Kidney epithelial cell (primary cell): ENCODE data around the gene PTRH2. TPM values are rescaled to one million over a fixed set of nuclear protein-coding genes. Genes with fewer than 3 reads are reported as not detected.
"Not testable (repeated sequence)": the region's sequence is repeated elsewhere in the genome, so short reads cannot be mapped to it uniquely, and the experiment has no call there.

Experiments
- DNase-seq: peaks from one replicate; pipeline ENCODE4 v3.0.0-alpha.2; 2010; ENCODE audit warnings: low read depth
- H3K27me3 ChIP-seq: 2 replicates; pipeline ENCODE4 v1.6.0; 2011; ENCODE audit warnings: low read length; ENCODE audit not compliant: control insufficient read depth, insufficient read depth
- H3K36me3 ChIP-seq: 2 replicates; pipeline ENCODE4 v1.5.1; 2011; ENCODE audit warnings: low read length; ENCODE audit not compliant: control insufficient read depth, insufficient read depth
- H3K4me3 ChIP-seq: 2 replicates; pipeline ENCODE4 v1.5.1; 2011; ENCODE audit warnings: low read depth, mild to moderate bottlenecking, control low read depth, low read length
- CTCF ChIP-seq: IDR thresholded peaks from 2 replicates; pipeline ENCODE4 v1.5.1; 2011; ENCODE audit warnings: mild to moderate bottlenecking, moderate library complexity, low read length, control low read depth, inconsistent platforms; ENCODE audit not compliant: insufficient read depth, poor library complexity, severe bottlenecking
- total RNA-seq: library from RNA; depleted of rRNA; stranded (reverse); fragments of >200 nt; gene quantifications from 2 replicates; pipeline ENCODE4 v1.2.3, GENCODE V29; 2015

The PTRH2 gene
- total RNA-seq, 1 donor from 2014 or later: 40.5 TPM

DNA sequence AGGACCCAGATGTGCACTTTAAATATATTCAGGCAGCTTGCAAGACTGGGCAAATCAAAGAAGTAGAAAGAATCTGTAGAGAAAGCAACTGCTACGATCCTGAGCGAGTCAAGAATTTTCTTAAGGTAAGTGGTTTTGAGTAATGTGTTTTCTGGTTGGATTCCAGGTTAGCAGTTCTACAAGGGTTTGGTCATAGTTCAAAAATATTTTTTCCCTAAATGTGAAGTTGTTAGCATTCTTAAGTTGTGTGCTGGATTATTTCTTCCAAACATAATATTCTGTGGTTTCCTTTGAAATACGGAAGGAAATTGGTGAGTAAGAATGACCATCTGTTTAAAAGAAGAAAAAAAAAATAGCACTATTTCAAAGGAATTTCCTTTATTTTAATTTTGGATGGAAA is 38.4 kb downstream of the PTRH2 start:
- Histone ChIP-seq H3K27me3 (no peaks in the 10 kb centered on the region), H3K36me3 (no peaks in the 10 kb centered on the region), H3K4me3 (no peak overlapping the region)
- no peak for TF ChIP-seq CTCF
- peak; percentile 81 for DNase-seq

DNA sequence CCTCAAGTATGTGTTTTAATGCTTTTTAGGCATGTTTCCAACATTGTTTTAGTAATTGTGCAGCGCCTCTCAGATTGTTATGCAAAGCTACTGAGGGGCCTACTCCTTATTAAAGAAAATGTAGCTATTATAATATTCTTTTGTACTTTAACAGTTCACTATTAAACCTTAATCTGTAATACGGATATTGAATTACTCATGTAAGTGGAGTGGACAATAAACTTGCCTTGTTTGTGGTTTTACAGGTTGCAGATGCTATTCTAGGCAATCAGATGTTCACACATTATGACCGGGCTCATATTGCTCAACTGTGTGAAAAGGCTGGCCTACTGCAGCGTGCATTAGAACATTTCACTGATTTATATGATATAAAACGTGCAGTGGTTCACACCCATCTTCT is 41.0 kb downstream of the PTRH2 start:
- Histone ChIP-seq H3K36me3 (no peaks in the 10 kb centered on the region), H3K27me3 (no peaks in the 10 kb centered on the region), H3K4me3 (no peak overlapping the region)
- no peak for DNase-seq
- no peak for TF ChIP-seq CTCF

GRCh38 chr17:59656624-59657023 is 50.6 kb downstream of the PTRH2 start:
- not testable (repeated sequence) for H3K4me3 ChIP-seq, H3K27me3 ChIP-seq, DNase-seq, H3K36me3 ChIP-seq

GRCh38 chr17:59652119-59652518 is 55.1 kb downstream of the PTRH2 start:
- no peak for TF ChIP-seq CTCF
- DNase-seq: no peak
- H3K36me3 ChIP-seq: peaks cover 8% of the 10 kb centered on the region
- H3K4me3 ChIP-seq: no peak overlapping the region
- no peaks in the 10 kb centered on the region for H3K27me3 ChIP-seq

- Histone ChIP-seq H3K36me3 (peaks cover 8% of the 10 kb centered on the region), H3K27me3 (no peaks in the 10 kb centered on the region), H3K4me3 (no peak overlapping the region)
- DNase-seq: no peak
- TF ChIP-seq CTCF: no peak
These were observed 55.9 kb downstream of the PTRH2 start for GRCh38 chr17:59651346-59651745.

DNA sequence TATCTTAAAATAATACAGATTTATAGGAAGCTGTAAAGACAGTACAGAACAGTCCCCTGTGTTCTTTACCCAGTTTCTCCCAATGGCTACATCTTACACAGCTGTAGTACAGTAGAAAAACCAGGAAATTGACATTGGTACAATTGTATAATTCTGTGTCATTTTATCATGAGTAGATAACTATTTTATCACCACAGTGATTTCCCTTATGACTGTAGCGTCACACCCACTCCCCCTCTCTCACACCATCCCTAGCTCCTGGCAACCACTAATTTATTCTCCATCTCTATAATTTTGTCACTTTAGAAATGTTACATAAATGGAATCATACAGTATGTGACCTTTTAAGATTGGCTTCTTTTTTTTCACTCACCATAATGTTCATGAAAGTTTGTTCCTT is 56.6 kb downstream of the PTRH2 start:
- DNase-seq: no peak
- TF ChIP-seq CTCF: no peak
- H3K36me3 ChIP-seq: peaks cover 8% of the 10 kb centered on the region
- H3K27me3 ChIP-seq: no peaks in the 10 kb centered on the region
- H3K4me3 ChIP-seq: no peak overlapping the region
